Measurements from ENCODE around the gene UNC5A. TPM values are rescaled to one million over a fixed set of nuclear protein-coding genes. Genes with fewer than 3 reads are reported as not detected.

The UNC5A gene
- total RNA-seq, 1 experiment from 2014 or later, result 10.1 TPM

GRCh38 chr5:176833286-176833685 is 22.9 kb downstream of the UNC5A start:
- Histone ChIP-seq H3K36me3 (ENCODE audit: control insufficient read depth in 1 of 2, insufficient read depth in 2 of 2, low read length in 2 of 2) (no peaks in the 10 kb centered on the region), H3K27me3 (ENCODE audit: insufficient read depth, low read length) (no peaks in the 10 kb centered on the region), H3K4me2 (ENCODE audit: low read length) (no peak overlapping the region), H3K9me2 (ENCODE audit: insufficient read depth) (no peaks in the 10 kb centered on the region), H3K4me1 (ENCODE audit: control insufficient read depth in 1 of 2, insufficient read depth in 2 of 2, low read length in 2 of 2) (no peaks in the 10 kb centered on the region), H3K79me2 (ENCODE audit: insufficient read depth, low read length) (no peaks in the 10 kb centered on the region), H3K9me3 (ENCODE audit: control insufficient read depth in 1 of 2, insufficient read depth in 1 of 2, low read depth in 1 of 2, low read length in 2 of 2) (no peaks in the 10 kb centered on the region), H2AFZ (ENCODE audit: low read depth, low read length, poor library complexity, severe bottlenecking) (no peak overlapping the region), H3K27ac (ENCODE audit: low read depth, low read length) (no peak overlapping the region), H3K9ac (ENCODE audit: low read length) (no peak overlapping the region), H4K20me1 (ENCODE audit: insufficient read depth) (no peaks in the 10 kb centered on the region), H3K4me3 (replicated peaks in 1 of 2; ENCODE audit: low read depth in 1 of 2, low read length in 2 of 2) (no peak overlapping the region)
- ATAC-seq (no peak), DNase-seq (ENCODE audit: low read depth, low spot score) (no peak)
- intact Hi-C loops (cut with micrococcal nuclease), result no loop called here
- RAD21 ChIA-PET (ENCODE audit: low non-redundant PET in 1 of 2, low total read pairs in 2 of 2, uncharacterized antibody in 2 of 2, unreplicated experiment in 2 of 2), result no interaction called here
- POLR2A ChIA-PET, result interaction anchor here (1.4 kb wide), 1 partner anchor 10 kb away, joined by 3 read pairs; no protein-coding TSS in a partner anchor
- TF ChIP-seq POLR2A (IDR thresholded peaks at IDR 0.05; ENCODE audit: borderline replicate concordance, extremely low read depth, insufficient read depth, insufficient read length) (no peak), YY1 (IDR thresholded peaks at IDR 0.05; ENCODE audit: extremely low read depth, insufficient replicate concordance, low read depth, low read length) (no peak), JUND (IDR thresholded peaks at IDR 0.05) (no peak), TCF7L2 (IDR thresholded peaks at IDR 0.05; ENCODE audit: borderline replicate concordance, extremely low read depth, insufficient read depth, insufficient read length) (no peak), EZH2phosphoT487 (IDR thresholded peaks at IDR 0.05; ENCODE audit: borderline replicate concordance) (no peak), SRF (IDR thresholded peaks at IDR 0.05; ENCODE audit: low read depth) (no peak), ZBTB33 (IDR thresholded peaks at IDR 0.05; ENCODE audit: extremely low read depth, insufficient replicate concordance, low read length) (no peak), RAD21 (IDR thresholded peaks at IDR 0.05; ENCODE audit: low read depth) (no peak), ELF1 (IDR thresholded peaks at IDR 0.05; ENCODE audit: borderline replicate concordance, low read depth) (no peak), FOSL1 (IDR thresholded peaks at IDR 0.05; ENCODE audit: low read depth) (no peak), ZFX (IDR thresholded peaks at IDR 0.05) (no peak), EZH2 (IDR thresholded peaks at IDR 0.05) (no peak), CEBPB (IDR thresholded peaks at IDR 0.05; ENCODE audit: low read depth) (no peak), ZNF274 (IDR thresholded peaks at IDR 0.05; ENCODE audit: low read depth, low read length) (no peak), CBX3 (IDR thresholded peaks at IDR 0.05; ENCODE audit: low read depth) (no peak), POLR2AphosphoS5 (IDR thresholded peaks at IDR 0.05; ENCODE audit: low read depth, low read length) (no peak)
- TF ChIP-seq, protein P1, sequence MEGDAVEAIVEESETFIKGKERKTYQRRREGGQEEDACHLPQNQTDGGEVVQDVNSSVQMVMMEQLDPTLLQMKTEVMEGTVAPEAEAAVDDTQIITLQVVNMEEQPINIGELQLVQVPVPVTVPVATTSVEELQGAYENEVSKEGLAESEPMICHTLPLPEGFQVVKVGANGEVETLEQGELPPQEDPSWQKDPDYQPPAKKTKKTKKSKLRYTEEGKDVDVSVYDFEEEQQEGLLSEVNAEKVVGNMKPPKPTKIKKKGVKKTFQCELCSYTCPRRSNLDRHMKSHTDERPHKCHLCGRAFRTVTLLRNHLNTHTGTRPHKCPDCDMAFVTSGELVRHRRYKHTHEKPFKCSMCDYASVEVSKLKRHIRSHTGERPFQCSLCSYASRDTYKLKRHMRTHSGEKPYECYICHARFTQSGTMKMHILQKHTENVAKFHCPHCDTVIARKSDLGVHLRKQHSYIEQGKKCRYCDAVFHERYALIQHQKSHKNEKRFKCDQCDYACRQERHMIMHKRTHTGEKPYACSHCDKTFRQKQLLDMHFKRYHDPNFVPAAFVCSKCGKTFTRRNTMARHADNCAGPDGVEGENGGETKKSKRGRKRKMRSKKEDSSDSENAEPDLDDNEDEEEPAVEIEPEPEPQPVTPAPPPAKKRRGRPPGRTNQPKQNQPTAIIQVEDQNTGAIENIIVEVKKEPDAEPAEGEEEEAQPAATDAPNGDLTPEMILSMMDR (IDR thresholded peaks at IDR 0.05 in 2 of 3, conservative IDR thresholded peaks at IDR 0.05 in 1 of 3; ENCODE audit: borderline replicate concordance in 1 of 3, insufficient read depth in 1 of 3, low read depth in 2 of 3, low read length in 2 of 3), result no peak
- TF ChIP-seq, protein P2, sequence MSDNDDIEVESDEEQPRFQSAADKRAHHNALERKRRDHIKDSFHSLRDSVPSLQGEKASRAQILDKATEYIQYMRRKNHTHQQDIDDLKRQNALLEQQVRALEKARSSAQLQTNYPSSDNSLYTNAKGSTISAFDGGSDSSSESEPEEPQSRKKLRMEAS (IDR thresholded peaks at IDR 0.05), result no peak
- TF ChIP-seq, protein P3, sequence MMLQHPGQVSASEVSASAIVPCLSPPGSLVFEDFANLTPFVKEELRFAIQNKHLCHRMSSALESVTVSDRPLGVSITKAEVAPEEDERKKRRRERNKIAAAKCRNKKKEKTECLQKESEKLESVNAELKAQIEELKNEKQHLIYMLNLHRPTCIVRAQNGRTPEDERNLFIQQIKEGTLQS (IDR thresholded peaks at IDR 0.05), result no peak
- TF ChIP-seq, protein P4, sequence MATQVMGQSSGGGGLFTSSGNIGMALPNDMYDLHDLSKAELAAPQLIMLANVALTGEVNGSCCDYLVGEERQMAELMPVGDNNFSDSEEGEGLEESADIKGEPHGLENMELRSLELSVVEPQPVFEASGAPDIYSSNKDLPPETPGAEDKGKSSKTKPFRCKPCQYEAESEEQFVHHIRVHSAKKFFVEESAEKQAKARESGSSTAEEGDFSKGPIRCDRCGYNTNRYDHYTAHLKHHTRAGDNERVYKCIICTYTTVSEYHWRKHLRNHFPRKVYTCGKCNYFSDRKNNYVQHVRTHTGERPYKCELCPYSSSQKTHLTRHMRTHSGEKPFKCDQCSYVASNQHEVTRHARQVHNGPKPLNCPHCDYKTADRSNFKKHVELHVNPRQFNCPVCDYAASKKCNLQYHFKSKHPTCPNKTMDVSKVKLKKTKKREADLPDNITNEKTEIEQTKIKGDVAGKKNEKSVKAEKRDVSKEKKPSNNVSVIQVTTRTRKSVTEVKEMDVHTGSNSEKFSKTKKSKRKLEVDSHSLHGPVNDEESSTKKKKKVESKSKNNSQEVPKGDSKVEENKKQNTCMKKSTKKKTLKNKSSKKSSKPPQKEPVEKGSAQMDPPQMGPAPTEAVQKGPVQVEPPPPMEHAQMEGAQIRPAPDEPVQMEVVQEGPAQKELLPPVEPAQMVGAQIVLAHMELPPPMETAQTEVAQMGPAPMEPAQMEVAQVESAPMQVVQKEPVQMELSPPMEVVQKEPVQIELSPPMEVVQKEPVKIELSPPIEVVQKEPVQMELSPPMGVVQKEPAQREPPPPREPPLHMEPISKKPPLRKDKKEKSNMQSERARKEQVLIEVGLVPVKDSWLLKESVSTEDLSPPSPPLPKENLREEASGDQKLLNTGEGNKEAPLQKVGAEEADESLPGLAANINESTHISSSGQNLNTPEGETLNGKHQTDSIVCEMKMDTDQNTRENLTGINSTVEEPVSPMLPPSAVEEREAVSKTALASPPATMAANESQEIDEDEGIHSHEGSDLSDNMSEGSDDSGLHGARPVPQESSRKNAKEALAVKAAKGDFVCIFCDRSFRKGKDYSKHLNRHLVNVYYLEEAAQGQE (IDR thresholded peaks at IDR 0.05; ENCODE audit: low read depth), result no peak
- CTCF ChIA-PET, result no interaction called here
- no TSS peak for BruUV-seq (replicated peaks)
